Psoas muscle (tissue), 8 donors: Measurements from ENCODE around the gene BANF1. TPM values are rescaled to one million over a fixed set of nuclear protein-coding genes. Genes with fewer than 3 reads are reported as not detected.

ENCODE experiments used
- ATAC-seq, 4 donors: fragments of 200-7000 bp; cut with Tn5 transposase; one replicate each; pipeline ENCODE4 v1.9.1; 2020; ENCODE audit warnings: moderate library complexity in 3 of 4, mild to moderate bottlenecking in 2 of 4
- DNase-seq, 2 donors: peaks; one replicate each; pipeline ENCODE4 v3.0.0-alpha.2; 2020
- H3K27ac ChIP-seq: fragments of 200-600 bp; one replicate; pipeline ENCODE4 v1.8.0; 2022
- H3K27me3 ChIP-seq, 3 donors: fragments of 200-600 bp in 1 of 3; one replicate each; pipeline versions ENCODE4 v1.6.1 to v1.8.0; 2013 to 2022; ENCODE audit warnings: low read length in 2 of 3, mild to moderate bottlenecking in 2 of 3, moderate library complexity in 1 of 3; ENCODE audit not compliant: insufficient read depth in 3 of 3
- H3K36me3 ChIP-seq, 2 donors: fragments of 200-600 bp in 1 of 2; one replicate each; pipeline versions ENCODE4 v1.6.1 to v1.8.0; 2013 to 2022; ENCODE audit warnings: low read depth in 1 of 2, mild to moderate bottlenecking in 1 of 2, moderate library complexity in 1 of 2; ENCODE audit not compliant: insufficient read depth in 1 of 2
- H3K4me1 ChIP-seq: fragments of 200-600 bp; one replicate; pipeline ENCODE4 v1.8.0; 2022
- H3K4me3 ChIP-seq: fragments of 200-600 bp; one replicate; pipeline ENCODE4 v1.8.0; 2022; ENCODE audit warnings: mild to moderate bottlenecking
- H3K9me3 ChIP-seq: fragments of 200-600 bp; one replicate; pipeline ENCODE4 v1.8.0; 2022
- WGBS, 3 donors: extraction: QIAGEN DNeasy Blood & Tissue Kit; methylation state at CpG; one replicate each; pipeline versions ENCODE4 v1.1.6 to v1.1.7; 2013; 5-methylcytosine and 5-hydroxymethylcytosine counted together
- intact Hi-C, 2 donors: fragments of 100-400 bp; cut with DNase I; formaldehyde crosslinking; loops; one replicate each; pipeline versions ENCODE4 v1.11.0 to v1.14.2; 2022
- polyA plus RNA-seq, 3 donors: library from polyadenylated mRNA; stranded (reverse); fragments of 200-250 nt; gene quantifications; one replicate each; pipeline ENCODE4 v1.2.3, GENCODE V29; 2013
- total RNA-seq, 4 donors: library from RNA; stranded (reverse); fragmentation: NEBNext Ultra II Directional in 2 of 4; extraction: Animal tissue kit (Norgen Biotek cat#: 25700) in 2 of 4; gene quantifications; one replicate each; pipeline versions ENCODE4 v1.2.1 to v1.2.4, GENCODE V29; 2021 to 2023
- TF ChIP-seq, protein P1 (sequence below): fragments of 200-600 bp; IDR thresholded peaks from one replicate; pipeline ENCODE4 v1.8.0; 2022; ENCODE audit warnings: antibody characterized with exemption
- donor health status: healthy with polysubstance abuse.
- donor health status: DM: no; HTN: no; CAD: no; lungs with moderate emphysema.
- donor health status: Bipolar disorder and iron deficiency.
- donor health status: healthy.
- donor health status: DM: yes; HTN: yes; CAD: no.
- donor health status: DM: no; HTN: no; CAD: no.
- donor health status: DM: no; HTN: no; CAD: no.
- donor health status: DM: yes; HTN: yes; CAD: no.

The BANF1 gene
- total and polyA plus RNA-seq, 7 donors = 251 to 384 (median 329) TPM

DNA sequence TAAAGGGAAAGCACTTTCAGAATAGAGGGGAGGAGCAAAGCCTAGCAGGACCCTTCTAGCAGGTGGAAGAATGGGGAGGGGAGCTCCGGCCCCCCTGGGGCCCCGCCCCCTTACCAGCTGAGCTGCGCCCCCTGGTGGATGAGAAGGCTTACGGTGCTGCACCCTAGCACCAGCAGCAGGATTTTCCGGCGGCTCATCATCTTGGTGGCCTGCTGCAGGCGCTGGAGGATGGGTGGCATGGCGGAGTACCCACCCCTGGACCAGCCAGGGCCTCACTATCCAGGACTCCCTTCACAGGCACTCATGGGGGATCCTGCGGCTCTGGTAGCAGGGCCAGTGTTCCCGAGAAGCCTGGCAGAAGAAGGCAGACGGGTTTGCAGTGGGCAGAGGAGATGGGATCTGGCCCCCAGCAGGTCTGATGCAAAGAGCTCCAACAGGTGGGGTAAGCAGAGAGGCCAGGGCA, 42.9 kb downstream of the BANF1 start:
- ATAC-seq = peak; percentile 75 to 95 (median 81)
- no peak overlapping the region for H3K27ac ChIP-seq
- H3K9me3 ChIP-seq = no peaks in the 10 kb centered on the region
- WGBS, 3 donors = 11 to 13% (median 13%) methylated on average over 10 to 11 of the region's 11 CpGs
- peaks cover 6% of the 10 kb centered on the region for H3K4me1 ChIP-seq
- H3K27me3 ChIP-seq = peaks cover 0 to 7% (median 4%) of the 10 kb centered on the region in 3 donors
- DNase-seq = peak; percentile 71 to 83
- peak overlapping the region; percentile 11 for H3K4me3 ChIP-seq
- TF ChIP-seq, protein P1, sequence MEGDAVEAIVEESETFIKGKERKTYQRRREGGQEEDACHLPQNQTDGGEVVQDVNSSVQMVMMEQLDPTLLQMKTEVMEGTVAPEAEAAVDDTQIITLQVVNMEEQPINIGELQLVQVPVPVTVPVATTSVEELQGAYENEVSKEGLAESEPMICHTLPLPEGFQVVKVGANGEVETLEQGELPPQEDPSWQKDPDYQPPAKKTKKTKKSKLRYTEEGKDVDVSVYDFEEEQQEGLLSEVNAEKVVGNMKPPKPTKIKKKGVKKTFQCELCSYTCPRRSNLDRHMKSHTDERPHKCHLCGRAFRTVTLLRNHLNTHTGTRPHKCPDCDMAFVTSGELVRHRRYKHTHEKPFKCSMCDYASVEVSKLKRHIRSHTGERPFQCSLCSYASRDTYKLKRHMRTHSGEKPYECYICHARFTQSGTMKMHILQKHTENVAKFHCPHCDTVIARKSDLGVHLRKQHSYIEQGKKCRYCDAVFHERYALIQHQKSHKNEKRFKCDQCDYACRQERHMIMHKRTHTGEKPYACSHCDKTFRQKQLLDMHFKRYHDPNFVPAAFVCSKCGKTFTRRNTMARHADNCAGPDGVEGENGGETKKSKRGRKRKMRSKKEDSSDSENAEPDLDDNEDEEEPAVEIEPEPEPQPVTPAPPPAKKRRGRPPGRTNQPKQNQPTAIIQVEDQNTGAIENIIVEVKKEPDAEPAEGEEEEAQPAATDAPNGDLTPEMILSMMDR = peak; percentile 89
- no peaks in the 10 kb centered on the region for H3K36me3 ChIP-seq
- intact Hi-C loops = no loop called here

- WGBS, 3 donors = 89 to 92% (median 90%) methylated on average over 3 of the region's 3 CpGs
- no peak for DNase-seq
These were observed 44.6 kb downstream of the BANF1 start for GRCh38 chr11:66046901-66047300.

GRCh38 chr11:66047541-66048365, 45.5 kb downstream of the BANF1 start:
- ATAC-seq = no peak
- H3K4me1 ChIP-seq = peaks cover 6% of the 10 kb centered on the region
- no peak overlapping the region for H3K4me3 ChIP-seq
- WGBS, 3 donors = 45 to 69% (median 51%) methylated on average over 11 of the region's 11 CpGs
- TF ChIP-seq, protein P1 = no peak
- no peaks in the 10 kb centered on the region for H3K9me3 ChIP-seq
- H3K27me3 ChIP-seq = peaks cover 0 to 7% (median 4%) of the 10 kb centered on the region in 3 donors
- no peaks in the 10 kb centered on the region for H3K36me3 ChIP-seq
- intact Hi-C loops = no loop called here
- no peak for DNase-seq
- H3K27ac ChIP-seq = no peak overlapping the region

More at GRCh38 chr11:66046901-66047300, 44.6 kb downstream of the BANF1 start:
- TF ChIP-seq, protein P1 = no peak
- H3K27me3 ChIP-seq = peaks cover 0 to 7% (median 4%) of the 10 kb centered on the region in 3 donors
- H3K4me1 ChIP-seq = peaks cover 6% of the 10 kb centered on the region
- no peak overlapping the region for H3K4me3 ChIP-seq
- ATAC-seq = no peak
- H3K9me3 ChIP-seq = no peaks in the 10 kb centered on the region
- intact Hi-C loops = no loop called here
- no peaks in the 10 kb centered on the region for H3K36me3 ChIP-seq
- no peak overlapping the region for H3K27ac ChIP-seq

- intact Hi-C loops = no loop called here
- 8 to 11% (median 10%) methylated on average over 29 to 39 of the region's 39 CpGs for WGBS, 3 donors
- peak within 1 kb of the TSS; percentile 22 for H3K4me3 ChIP-seq
- peaks cover 0 to 6% of the 10 kb centered on the region in 2 donors for H3K36me3 ChIP-seq
- no peak for ATAC-seq
- TF ChIP-seq, protein P1 = no peak
- no peaks in the 10 kb centered on the region for H3K9me3 ChIP-seq
- DNase-seq = no peak
- peaks cover 11% of the 10 kb centered on the region for H3K4me1 ChIP-seq
- H3K27ac ChIP-seq = no peak within 1 kb of the TSS
- H3K27me3 ChIP-seq = peaks cover 0 to 7% (median 4%) of the 10 kb centered on the region in 3 donors
These were observed 46.4 kb downstream of the BANF1 start, which contains the start of gene GAL3ST3 for GRCh38 chr11:66048547-66049323. Gene GAL3ST3 (minus strand): TSS chr11:66049161. CDS start chr11:66045415, 3,746 bp downstream.
